Tibial nerve (tissue), 3 donors: ENCODE data around the gene AAMP.

Experiments
- CTCF ChIP-seq, 5 experiments: fragments of 200-600 bp in 3 of 5; fragments of 450-650 bp in 2 of 5; sonication (generic) in 3 of 5; IDR thresholded peaks; one replicate each; pipeline ENCODE4 v1.5.1; 2016 to 2019; ENCODE audit warnings: antibody characterized with exemption in 5 of 5, mild to moderate bottlenecking in 3 of 5, moderate library complexity in 2 of 5
- POLR2A ChIP-seq, 2 donors: fragments of 450-650 bp; IDR thresholded peaks; one replicate each; pipeline ENCODE4 v1.6.1; 2017; ENCODE audit warnings: antibody characterized with exemption in 2 of 2, mild to moderate bottlenecking in 2 of 2, moderate library complexity in 2 of 2

GRCh38 chr2:218252509-218253231, 17.3 kb downstream of the AAMP start:
- TF ChIP-seq POLR2A (IDR thresholded peaks at IDR 0.05), result no peak
- no peak for TF ChIP-seq CTCF (IDR thresholded peaks at IDR 0.05)
